ENCODE data around the gene SEM1. TPM values are rescaled to one million over a fixed set of nuclear protein-coding genes. Genes with fewer than 3 reads are reported as not detected.

Gene SEM1
- total and polyA plus RNA-seq, 3 donors from 2014 or later = 56.3 to 267 (median 59.7) TPM

- no peaks in the 10 kb centered on the region for H3K36me3 ChIP-seq (ENCODE audit: low read depth, missing control alignments)
- no peak overlapping the region for H3K4me3 ChIP-seq
- TF ChIP-seq CTCF (IDR thresholded peaks at IDR 0.05) = no peak
- no peak for TF ChIP-seq POLR2A (IDR thresholded peaks at IDR 0.05)
- peaks cover 4% of the 10 kb centered on the region for H3K4me1 ChIP-seq
- H3K27me3 ChIP-seq = no peaks in the 10 kb centered on the region
- no peaks in the 10 kb centered on the region for H3K9me3 ChIP-seq
- intact Hi-C loops (cut with DNase I; ENCODE audit: low total_unique reads) = no loop called here
- DNase-seq = no peak
- WGBS, 2 donors = 71 to 73% methylated on average over 3 of the region's 3 CpGs
- no peak overlapping the region for H3K27ac ChIP-seq
Observed at GRCh38 chr7:96697822-96698221, 11.8 kb downstream of the SEM1 start.

- WGBS, 2 donors = 32 to 40% methylated on average over 1 of the region's 1 CpG
- no peaks in the 10 kb centered on the region for H3K27me3 ChIP-seq
- H3K36me3 ChIP-seq (ENCODE audit: low read depth, missing control alignments) = no peaks in the 10 kb centered on the region
- H3K27ac ChIP-seq = no peak overlapping the region
- no peak overlapping the region for H3K4me3 ChIP-seq
- intact Hi-C loops (cut with DNase I; ENCODE audit: low total_unique reads) = no loop called here
- no peaks in the 10 kb centered on the region for H3K9me3 ChIP-seq
- no peak for DNase-seq
- TF ChIP-seq POLR2A (IDR thresholded peaks at IDR 0.05) = no peak
- no peak for TF ChIP-seq CTCF (IDR thresholded peaks at IDR 0.05)
- peaks cover 4% of the 10 kb centered on the region for H3K4me1 ChIP-seq
Observed at GRCh38 chr7:96695581-96695980, 14.1 kb downstream of the SEM1 start.

GRCh38 chr7:96694082-96694481 lies 15.6 kb downstream of the SEM1 start:
- Histone ChIP-seq H3K4me1 (peaks cover 4% of the 10 kb centered on the region), H3K9me3 (no peaks in the 10 kb centered on the region), H3K27me3 (no peaks in the 10 kb centered on the region), H3K27ac (no peak overlapping the region), H3K36me3 (ENCODE audit: low read depth, missing control alignments) (no peaks in the 10 kb centered on the region), H3K4me3 (no peak overlapping the region)
- no peak for DNase-seq
- intact Hi-C loops (cut with DNase I; ENCODE audit: low total_unique reads) = no loop called here
- TF ChIP-seq CTCF (IDR thresholded peaks at IDR 0.05) (no peak), POLR2A (IDR thresholded peaks at IDR 0.05) (no peak)
- 94 to 95% methylated on average over 4 of the region's 4 CpGs for WGBS, 2 donors

- TF ChIP-seq POLR2A (IDR thresholded peaks at IDR 0.05) = no peak
- no peak for TF ChIP-seq CTCF (IDR thresholded peaks at IDR 0.05)
- H3K4me1 ChIP-seq = peaks cover 4% of the 10 kb centered on the region
- 79 to 94% methylated on average over 1 of the region's 1 CpG for WGBS, 2 donors
Observed at GRCh38 chr7:96691702-96692101, 17.9 kb downstream of the SEM1 start.

GRCh38 chr7:96689414-96689813 lies 20.2 kb downstream of the SEM1 start:
- H3K4me1 ChIP-seq = no peaks in the 10 kb centered on the region
- H3K27ac ChIP-seq = no peak overlapping the region
- DNase-seq = no peak
- no peak overlapping the region for H3K4me3 ChIP-seq
- TF ChIP-seq POLR2A (IDR thresholded peaks at IDR 0.05) = no peak
- no peak for TF ChIP-seq CTCF (IDR thresholded peaks at IDR 0.05)
- 96 to 100% methylated on average over 1 of the region's 1 CpG for WGBS, 2 donors
- intact Hi-C loops (cut with DNase I; ENCODE audit: low total_unique reads) = no loop called here
- no peaks in the 10 kb centered on the region for H3K9me3 ChIP-seq
- H3K27me3 ChIP-seq = no peaks in the 10 kb centered on the region
- no peaks in the 10 kb centered on the region for H3K36me3 ChIP-seq (ENCODE audit: low read depth, missing control alignments)

More at GRCh38 chr7:96691702-96692101, 17.9 kb downstream of the SEM1 start:
- Histone ChIP-seq H3K4me3 (no peak overlapping the region), H3K27ac (no peak overlapping the region), H3K9me3 (no peaks in the 10 kb centered on the region), H3K36me3 (ENCODE audit: low read depth, missing control alignments) (no peaks in the 10 kb centered on the region), H3K27me3 (no peaks in the 10 kb centered on the region)
- intact Hi-C loops (cut with DNase I; ENCODE audit: low total_unique reads) = no loop called here
- no peak for DNase-seq

Measured in testis (tissue), 3 donors.